HFFc6 (cell line): Measurements from ENCODE around the gene MSN. TPM values are rescaled to one million over a fixed set of nuclear protein-coding genes. Genes with fewer than 3 reads are reported as not detected.
"Not testable (repeated sequence)": the region's sequence is repeated elsewhere in the genome, so short reads cannot be mapped to it uniquely, and the experiment has no call there.

Experiments
- DNase-seq: peaks from one replicate; pipeline ENCODE4 v3.0.0-alpha.2; 2018
- H3K27ac Mint-ChIP-seq: 2 replicates; pipeline ENCODE4 v1.8.0; 2020; ENCODE audit warnings: mild to moderate bottlenecking, mixed read lengths
- H3K27me3 Mint-ChIP-seq: 2 replicates; pipeline ENCODE4 v1.8.0; 2021; ENCODE audit warnings: mild to moderate bottlenecking, moderate library complexity, mixed read lengths; ENCODE audit not compliant: insufficient read depth
- H3K36me3 Mint-ChIP-seq: 2 replicates; pipeline ENCODE4 v1.8.0; 2021; ENCODE audit warnings: low read depth, mixed read lengths
- H3K4me1 Mint-ChIP-seq: 2 replicates; pipeline ENCODE4 v1.8.0; 2020; ENCODE audit warnings: low read depth, mixed read lengths
- H3K4me3 Mint-ChIP-seq: 2 replicates; pipeline ENCODE4 v1.8.0; 2020; ENCODE audit warnings: mild to moderate bottlenecking, moderate library complexity, mixed read lengths
- H3K9me3 Mint-ChIP-seq: 2 replicates; pipeline ENCODE4 v1.8.0; 2020; ENCODE audit warnings: mild to moderate bottlenecking, mixed read lengths
- CTCF ChIP-seq: fragments of 200-600 bp; sonication (generic); IDR thresholded peaks from 2 replicates; pipeline ENCODE4 v1.5.0; 2021; ENCODE audit warnings: antibody characterized with exemption, mild to moderate bottlenecking
- total RNA-seq, 6 experiments: library from RNA; stranded (reverse); fragmentation: NEBNext Ultra II Directional; extraction: Animal tissue kit (Norgen Biotek cat#: 25700); gene quantifications; 2 replicates in 1 of 6; 3 replicates in 5 of 6; pipeline ENCODE4 v1.2.3, GENCODE V29; 2021

MSN gene
- total RNA-seq, 6 experiments from 2014 or later, result 410 to 540 (median 485) TPM

DNA sequence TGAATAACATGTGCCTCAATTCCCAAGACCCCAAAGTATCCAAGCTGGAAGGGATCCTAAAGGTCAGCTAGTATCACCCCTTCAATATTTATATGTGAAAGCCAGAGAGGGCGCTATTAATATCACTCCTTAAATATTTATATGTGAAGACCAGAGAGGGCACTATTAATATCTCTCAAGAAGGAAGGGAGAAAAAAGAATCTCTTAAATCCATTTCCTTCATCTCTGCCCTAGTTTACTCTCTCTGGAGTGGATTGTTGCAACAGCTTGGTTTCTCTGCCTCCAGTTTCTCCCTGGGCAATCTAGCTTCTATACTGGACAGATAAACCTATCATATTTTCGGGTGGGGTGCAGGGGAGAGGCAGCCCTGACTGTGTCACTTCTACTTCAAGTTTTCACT, 31.6 kb upstream of the MSN start:
- TF ChIP-seq CTCF, result 0 out of 2 replicates have a peak, but pooled peaks have one; percentile 8
- DNase-seq, result no peak
- peaks cover 28% of the 10 kb centered on the region for H3K4me1 Mint-ChIP-seq
- H3K27ac Mint-ChIP-seq, result peak overlapping the region; percentile 52
- H3K4me3 Mint-ChIP-seq, result peak overlapping the region; percentile 11; the same call in 1 of the 2 replicates
- no peaks in the 10 kb centered on the region for H3K9me3 Mint-ChIP-seq
- no peaks in the 10 kb centered on the region for H3K36me3 Mint-ChIP-seq
- H3K27me3 Mint-ChIP-seq, result peaks cover 2% of the 10 kb centered on the region

GRCh38 chrX:65636261-65636660, 31.2 kb upstream of the MSN start:
- peaks cover 28% of the 10 kb centered on the region for H3K4me1 Mint-ChIP-seq
- not testable (repeated sequence) for H3K36me3 Mint-ChIP-seq, H3K27me3 Mint-ChIP-seq, H3K4me3 Mint-ChIP-seq, DNase-seq, H3K9me3 Mint-ChIP-seq
- peak overlapping the region; percentile 52; the same call in 1 of the 2 replicates for H3K27ac Mint-ChIP-seq

- Mint-ChIP-seq H3K9me3 (no peaks in the 10 kb centered on the region), H3K27ac (no peak overlapping the region), H3K4me1 (peaks cover 25% of the 10 kb centered on the region), H3K27me3 (peaks cover 2% of the 10 kb centered on the region), H3K4me3 (no peak overlapping the region; the same call in 1 of the 2 replicates), H3K36me3 (no peaks in the 10 kb centered on the region)
- no peak for TF ChIP-seq CTCF
- DNase-seq, result no peak
These were observed 30.1 kb upstream of the MSN start for GRCh38 chrX:65637335-65637734.

- Mint-ChIP-seq H3K36me3 (no peaks in the 10 kb centered on the region), H3K9me3 (no peaks in the 10 kb centered on the region), H3K4me3 (peak overlapping the region; percentile 28), H3K4me1 (peaks cover 51% of the 10 kb centered on the region), H3K27me3 (no peaks in the 10 kb centered on the region), H3K27ac (peak overlapping the region; percentile 87)
- DNase-seq, result no peak
- no peak for TF ChIP-seq CTCF
These were observed 24.5 kb upstream of the MSN start for GRCh38 chrX:65642914-65643491.

GRCh38 chrX:65643531-65644052, 23.9 kb upstream of the MSN start:
- peak; percentile 62 for DNase-seq
- Mint-ChIP-seq H3K9me3 (no peaks in the 10 kb centered on the region), H3K27me3 (no peaks in the 10 kb centered on the region), H3K36me3 (no peaks in the 10 kb centered on the region), H3K4me1 (peaks cover 51% of the 10 kb centered on the region), H3K27ac (peak overlapping the region; percentile 87), H3K4me3 (peak overlapping the region; percentile 28)
- no peak for TF ChIP-seq CTCF

DNA sequence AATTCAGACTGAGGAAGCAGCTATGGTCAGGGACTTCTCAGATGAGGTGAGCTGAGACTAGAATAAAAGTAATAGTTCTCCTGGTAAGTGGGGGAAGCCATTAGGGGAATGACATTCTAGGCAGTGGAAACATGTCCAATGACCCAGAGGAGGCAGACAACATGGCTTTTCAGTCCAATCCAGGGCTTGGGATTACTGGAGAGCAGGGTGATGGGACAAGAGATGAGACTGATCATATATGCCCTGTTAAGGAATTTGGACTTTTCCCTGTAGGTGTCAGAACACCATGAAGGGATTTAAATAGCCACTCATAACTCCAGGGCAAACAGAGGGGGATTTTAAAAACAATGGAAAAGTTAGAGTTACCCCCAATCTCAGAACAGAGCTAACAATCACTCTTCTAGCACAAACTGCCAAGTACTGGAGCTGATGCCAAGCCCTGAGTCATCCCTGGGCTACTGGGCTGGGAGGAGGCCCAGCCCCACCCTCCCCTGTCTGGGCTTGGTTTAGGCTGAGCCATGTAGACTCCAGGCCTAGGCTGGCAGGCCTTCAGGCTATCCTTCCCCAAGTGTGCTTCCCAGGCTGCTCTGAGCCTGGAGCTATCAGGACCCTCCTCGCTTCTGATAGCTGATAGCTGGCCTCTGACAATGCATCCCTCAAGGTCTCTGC, 22.7 kb upstream of the MSN start:
- H3K27ac Mint-ChIP-seq, result peak overlapping the region; percentile 85
- TF ChIP-seq CTCF, result no peak
- H3K27me3 Mint-ChIP-seq, result no peaks in the 10 kb centered on the region
- no peaks in the 10 kb centered on the region for H3K9me3 Mint-ChIP-seq
- peak overlapping the region; percentile 49 for H3K4me3 Mint-ChIP-seq
- peaks cover 51% of the 10 kb centered on the region for H3K4me1 Mint-ChIP-seq
- DNase-seq, result peak; percentile 75
- no peaks in the 10 kb centered on the region for H3K36me3 Mint-ChIP-seq
